Natural killer cell (primary cell): Measurements from ENCODE around the gene KRT6C. TPM values are rescaled to one million over a fixed set of nuclear protein-coding genes. Genes with fewer than 3 reads are reported as not detected.

Experiments used
- ATAC-seq, 3 donors: fragments of 150-1000 bp in 2 of 3; fragments of 200-7000 bp in 1 of 3; cut with Tn5 transposase; 1 replicate in 1 of 3; 2 replicates in 2 of 3; pipeline ENCODE4 v1.10.0; 2021; ENCODE audit warnings: mild to moderate bottlenecking in 2 of 3, moderate library complexity in 2 of 3
- DNase-seq, 2 donors: peaks; one replicate each; pipeline versions ENCODE4 v3.0.0 to v3.0.0-alpha.2; 2013 to 2021; ENCODE audit warnings: mixed read lengths in 1 of 2
- H3K27ac ChIP-seq: one replicate; pipeline ENCODE4 v1.5.1; 2013; ENCODE audit warnings: mild to moderate bottlenecking, low read length
- H3K27me3 ChIP-seq: one replicate; pipeline ENCODE4 v1.6.1; 2013; ENCODE audit warnings: low read length; ENCODE audit not compliant: control insufficient read depth, insufficient read depth
- H3K36me3 ChIP-seq: one replicate; pipeline ENCODE4 v1.6.1; 2013; ENCODE audit warnings: low read length; ENCODE audit not compliant: control insufficient read depth, insufficient read depth
- H3K4me1 ChIP-seq: one replicate; pipeline ENCODE4 v1.6.1; 2013; ENCODE audit warnings: low read length; ENCODE audit not compliant: control insufficient read depth, insufficient read depth
- H3K4me3 ChIP-seq: one replicate; pipeline ENCODE4 v1.5.1; 2013; ENCODE audit warnings: low read length
- H3K9me3 ChIP-seq: one replicate; pipeline ENCODE4 v1.6.1; 2013; ENCODE audit warnings: low read length; ENCODE audit not compliant: control insufficient read depth, insufficient read depth
- H3K27ac Mint-ChIP-seq, 2 donors: one replicate each; pipeline ENCODE4 v1.8.0; 2022; ENCODE audit warnings: mild to moderate bottlenecking in 2 of 2, mixed read lengths in 2 of 2, moderate library complexity in 1 of 2
- H3K27me3 Mint-ChIP-seq, 2 donors: one replicate each; pipeline ENCODE4 v1.8.0; 2022; ENCODE audit warnings: low read depth in 2 of 2, mixed read lengths in 2 of 2
- H3K36me3 Mint-ChIP-seq: one replicate; pipeline ENCODE4 v1.8.0; 2022; ENCODE audit warnings: mixed read lengths
- H3K4me1 Mint-ChIP-seq, 2 donors: one replicate each; pipeline ENCODE4 v1.8.0; 2022; ENCODE audit warnings: mixed read lengths in 2 of 2
- H3K4me3 Mint-ChIP-seq: one replicate; pipeline ENCODE4 v1.8.0; 2022; ENCODE audit warnings: mild to moderate bottlenecking, moderate library complexity, mixed read lengths
- H3K9me3 Mint-ChIP-seq, 2 donors: one replicate each; pipeline ENCODE4 v1.8.0; 2022; ENCODE audit warnings: mixed read lengths in 2 of 2
- WGBS: methylation state at CpG from one replicate; pipeline ENCODE4 v1.1.7; 2013; ENCODE audit warnings: missing lambda C conversion rate; ENCODE audit not compliant: insufficient coverage; 5-methylcytosine and 5-hydroxymethylcytosine counted together
- intact Hi-C: fragments of 100-400 bp; cut with micrococcal nuclease; formaldehyde crosslinking; loops from one replicate; pipeline ENCODE4 v1.14.2; 2022
- total RNA-seq, 4 donors: library from RNA; stranded (reverse); fragments of 120-200 nt in 1 of 4; gene quantifications; one replicate each; pipeline versions ENCODE4 v1.2.3 to v1.2.4, GENCODE V29; 2013 to 2022
- TF ChIP-seq, protein P1 (sequence below): fragments of 200-600 bp; IDR thresholded peaks from one replicate; pipeline ENCODE4 v1.8.0; 2022; ENCODE audit warnings: antibody characterized with exemption

The KRT6C gene
- total RNA-seq, 3 donors from 2014 or later (not counting 1 experiment from before 2014, with no cell fraction given), result not detected

- H3K9me3 Mint-ChIP-seq, result no peaks in the 10 kb centered on the region
- TF ChIP-seq, protein P1, sequence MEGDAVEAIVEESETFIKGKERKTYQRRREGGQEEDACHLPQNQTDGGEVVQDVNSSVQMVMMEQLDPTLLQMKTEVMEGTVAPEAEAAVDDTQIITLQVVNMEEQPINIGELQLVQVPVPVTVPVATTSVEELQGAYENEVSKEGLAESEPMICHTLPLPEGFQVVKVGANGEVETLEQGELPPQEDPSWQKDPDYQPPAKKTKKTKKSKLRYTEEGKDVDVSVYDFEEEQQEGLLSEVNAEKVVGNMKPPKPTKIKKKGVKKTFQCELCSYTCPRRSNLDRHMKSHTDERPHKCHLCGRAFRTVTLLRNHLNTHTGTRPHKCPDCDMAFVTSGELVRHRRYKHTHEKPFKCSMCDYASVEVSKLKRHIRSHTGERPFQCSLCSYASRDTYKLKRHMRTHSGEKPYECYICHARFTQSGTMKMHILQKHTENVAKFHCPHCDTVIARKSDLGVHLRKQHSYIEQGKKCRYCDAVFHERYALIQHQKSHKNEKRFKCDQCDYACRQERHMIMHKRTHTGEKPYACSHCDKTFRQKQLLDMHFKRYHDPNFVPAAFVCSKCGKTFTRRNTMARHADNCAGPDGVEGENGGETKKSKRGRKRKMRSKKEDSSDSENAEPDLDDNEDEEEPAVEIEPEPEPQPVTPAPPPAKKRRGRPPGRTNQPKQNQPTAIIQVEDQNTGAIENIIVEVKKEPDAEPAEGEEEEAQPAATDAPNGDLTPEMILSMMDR, result no peak
- intact Hi-C loops, result no loop called here
- ATAC-seq (no peak), DNase-seq (no peak)
- WGBS, result 84% methylated on average over 5 of the region's 5 CpGs
- peaks cover 13 to 43% of the 10 kb centered on the region in 2 donors for H3K27me3 Mint-ChIP-seq
- no peak overlapping the region for H3K4me3 Mint-ChIP-seq
- Histone ChIP-seq H3K36me3 (no peaks in the 10 kb centered on the region), H3K27me3 (peaks cover 8% of the 10 kb centered on the region), H3K4me3 (no peak overlapping the region), H3K27ac (no peak overlapping the region), H3K4me1 (peaks cover 5% of the 10 kb centered on the region), H3K9me3 (no peaks in the 10 kb centered on the region)
- H3K4me1 Mint-ChIP-seq, result peaks cover 20 to 21% of the 10 kb centered on the region in 2 donors
- H3K36me3 Mint-ChIP-seq, result no peaks in the 10 kb centered on the region
- no peak overlapping the region for H3K27ac Mint-ChIP-seq
Observed at GRCh38 chr12:52458861-52459260, 14.7 kb downstream of the KRT6C start.

DNA sequence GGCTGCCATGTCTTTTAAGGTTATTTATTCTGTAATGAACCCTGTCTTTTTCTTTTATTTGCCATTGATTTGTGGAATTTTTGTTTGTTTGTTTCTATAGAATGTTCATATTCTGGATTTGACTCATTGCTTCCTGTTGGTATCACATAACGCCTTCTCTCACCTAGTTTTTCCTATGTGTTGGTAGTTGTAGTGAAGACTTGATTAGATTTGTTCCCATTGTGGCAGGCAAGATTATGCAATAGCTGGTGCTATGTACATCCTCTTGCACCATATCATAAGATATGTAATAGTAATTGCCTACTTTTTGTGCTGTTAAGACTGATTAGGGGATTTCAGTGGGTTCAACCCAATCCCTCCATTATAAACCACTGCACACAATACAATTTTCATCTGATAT lies 17.8 kb downstream of the KRT6C start:
- ATAC-seq, result no peak
- Mint-ChIP-seq H3K4me1 (peaks cover 20 to 21% of the 10 kb centered on the region in 2 donors), H3K9me3 (no peaks in the 10 kb centered on the region), H3K27me3 (peaks cover 10 to 24% of the 10 kb centered on the region in 2 donors), H3K27ac (no peak overlapping the region), H3K4me3 (no peak overlapping the region), H3K36me3 (no peaks in the 10 kb centered on the region)
- no CpG with 5 or more reads among the region's 1 CpG for WGBS
- no peaks in the 10 kb centered on the region for H3K9me3 ChIP-seq
- TF ChIP-seq, protein P1, result no peak
- H3K4me3 ChIP-seq, result no peak overlapping the region
- no peaks in the 10 kb centered on the region for H3K36me3 ChIP-seq
- H3K27ac ChIP-seq, result no peak overlapping the region
- H3K4me1 ChIP-seq, result peaks cover 5% of the 10 kb centered on the region
- intact Hi-C loops, result no loop called here
- peaks cover 4% of the 10 kb centered on the region for H3K27me3 ChIP-seq
- DNase-seq, result no peak

DNA sequence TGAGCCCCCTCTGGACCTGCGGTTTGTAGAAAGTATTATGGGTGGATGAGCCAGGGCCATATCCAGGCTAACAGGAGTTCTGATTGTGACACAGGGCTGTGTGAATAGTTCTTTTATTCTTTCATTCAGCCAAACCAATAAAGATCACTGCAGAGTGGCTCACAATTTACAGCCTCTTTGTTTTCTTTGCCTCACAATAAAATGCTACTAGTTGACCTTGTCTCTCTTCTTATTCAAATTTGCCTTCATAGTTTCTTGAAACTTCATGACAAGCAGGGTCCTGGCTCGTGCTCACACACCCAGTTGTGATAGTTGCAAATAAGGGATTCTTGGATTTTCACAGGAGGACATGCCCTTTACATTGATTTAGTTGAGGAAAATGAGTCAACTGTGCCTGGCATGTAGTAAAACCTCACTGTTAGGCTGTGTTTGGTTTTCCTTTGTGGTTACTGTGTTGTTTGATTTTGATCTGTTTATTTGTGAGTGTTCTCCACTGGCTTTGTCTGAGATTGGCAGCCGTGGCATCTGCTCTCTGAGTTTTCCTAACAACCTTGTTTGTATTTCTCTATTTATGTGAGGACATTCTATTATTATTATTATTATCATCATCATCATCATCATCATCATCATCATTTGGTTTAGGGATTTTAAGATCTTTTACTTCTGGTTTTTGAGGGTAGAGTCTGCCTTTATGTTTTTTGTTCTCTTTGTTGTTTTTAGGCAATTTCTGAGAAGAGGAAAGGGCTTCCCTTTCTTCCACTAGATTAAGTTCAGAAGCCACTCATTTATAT lies 19.0 kb downstream of the KRT6C start:
- H3K4me1 Mint-ChIP-seq, result peaks cover 20 to 21% of the 10 kb centered on the region in 2 donors
- ATAC-seq (peak in 1 of 3 donors; percentile 50), DNase-seq (no peak)
- Histone ChIP-seq H3K27me3 (peaks cover 2% of the 10 kb centered on the region), H3K27ac (no peak overlapping the region), H3K4me3 (no peak overlapping the region), H3K36me3 (no peaks in the 10 kb centered on the region), H3K4me1 (peaks cover 5% of the 10 kb centered on the region), H3K9me3 (no peaks in the 10 kb centered on the region)
- TF ChIP-seq, protein P1, result no peak
- no peak overlapping the region for H3K27ac Mint-ChIP-seq
- H3K4me3 Mint-ChIP-seq, result no peak overlapping the region
- intact Hi-C loops, result no loop called here
- H3K36me3 Mint-ChIP-seq, result no peaks in the 10 kb centered on the region
- H3K9me3 Mint-ChIP-seq, result no peaks in the 10 kb centered on the region
- 76% methylated on average over 2 of the region's 3 CpGs for WGBS
- peaks cover 8 to 27% of the 10 kb centered on the region in 2 donors for H3K27me3 Mint-ChIP-seq
